Measurements from ENCODE around the gene IGLL1. TPM values are rescaled to one million over a fixed set of nuclear protein-coding genes. Genes with fewer than 3 reads are reported as not detected.

The IGLL1 gene
- polyA plus RNA-seq, 1 of the 3 experiments (the other 2 are of a cell fraction), result not detected

DNA sequence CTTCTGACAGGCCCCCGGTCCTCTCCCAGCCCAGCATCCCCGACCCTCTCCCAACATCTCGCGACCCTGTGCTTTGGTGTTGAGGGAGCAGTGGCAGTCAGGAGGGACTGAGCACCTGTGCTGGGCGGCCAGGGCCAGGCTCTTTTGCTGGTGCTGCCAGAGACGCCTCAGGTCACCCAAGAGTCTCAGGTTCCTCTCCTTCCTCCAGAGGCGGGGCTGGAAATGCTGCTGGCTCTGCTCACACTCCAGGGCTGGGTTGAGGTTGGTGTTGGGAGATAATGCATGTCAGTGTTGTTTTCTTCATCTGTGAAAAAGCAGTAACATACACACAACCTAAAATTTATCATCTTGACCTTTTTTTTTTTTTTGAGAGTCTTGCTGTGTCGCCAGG is 1.2 kb upstream of the IGLL1 start (continued):
- no peak for TF ChIP-seq IRF3 (IDR thresholded peaks at IDR 0.05; ENCODE audit: low read depth, low read length)
- no peak for TF ChIP-seq TAF1 (IDR thresholded peaks at IDR 0.05; ENCODE audit: borderline replicate concordance, low read depth, low read length)

- DNase-seq, result no peak
Observed at GRCh38 chr22:23580576-23581259, 628 bp upstream of the IGLL1 start.

More at GRCh38 chr22:23580576-23581259, 628 bp upstream of the IGLL1 start:
- Histone ChIP-seq H3K4me1 (ENCODE audit: control insufficient read depth in 1 of 2, insufficient read depth in 2 of 2, low read depth in 1 of 2, low read length in 1 of 2) (no peaks in the 10 kb centered on the region), H3K9ac (no peak overlapping the region), H2AFZ (ENCODE audit: low read depth) (no peak overlapping the region), H3K9me2 (no peaks in the 10 kb centered on the region), H3K79me2 (ENCODE audit: insufficient read depth) (no peaks in the 10 kb centered on the region), H3K27me3 (ENCODE audit: insufficient read depth) (0 out of 2 replicates have a peak, but pooled peaks cover 6% of the 10 kb centered on the region), H3K36me3 (replicated peaks in 1 of 2; ENCODE audit: control insufficient read depth in 1 of 2, insufficient read depth in 2 of 2, low read length in 1 of 2) (no peaks in the 10 kb centered on the region), H3K27ac (ENCODE audit: low read depth in 2 of 2, low read length in 1 of 2) (no peak overlapping the region), H3F3A (replicated peaks; ENCODE audit: insufficient read depth) (no peaks in the 10 kb centered on the region), H4K20me1 (ENCODE audit: insufficient read depth) (no peaks in the 10 kb centered on the region), H3K9me3 (no peaks in the 10 kb centered on the region), H3K4me2 (no peak overlapping the region), H3K4me3 (ENCODE audit: low read depth in 2 of 2, low read length in 1 of 2) (no peak overlapping the region)
- TF ChIP-seq TCF12 (IDR thresholded peaks at IDR 0.05) (no peak), USF2 (IDR thresholded peaks at IDR 0.05; ENCODE audit: borderline replicate concordance, low read depth, low read length) (no peak), TEAD4 (IDR thresholded peaks at IDR 0.05; ENCODE audit: borderline replicate concordance, insufficient read depth) (no peak), PBX3 (IDR thresholded peaks at IDR 0.05) (no peak), MXI1 (IDR thresholded peaks at IDR 0.05; ENCODE audit: low read depth, low read length) (no peak), ZBTB33 (IDR thresholded peaks at IDR 0.05; ENCODE audit: borderline replicate concordance, low read depth) (no peak), RCOR1 (IDR thresholded peaks at IDR 0.05; ENCODE audit: low read length) (no peak), FOXJ3 (CRISPR knock-in tag; IDR thresholded peaks at IDR 0.05) (no peak), NRF1 (IDR thresholded peaks at IDR 0.05; ENCODE audit: low read depth, low read length) (no peak), SMC3 (IDR thresholded peaks at IDR 0.05; ENCODE audit: low read depth, low read length) (no peak), TAF1 (IDR thresholded peaks at IDR 0.05; ENCODE audit: borderline replicate concordance, low read depth, low read length) (no peak), FOXM1 (IDR thresholded peaks at IDR 0.05; ENCODE audit: low read depth) (no peak)
- TF ChIP-seq, protein P1, sequence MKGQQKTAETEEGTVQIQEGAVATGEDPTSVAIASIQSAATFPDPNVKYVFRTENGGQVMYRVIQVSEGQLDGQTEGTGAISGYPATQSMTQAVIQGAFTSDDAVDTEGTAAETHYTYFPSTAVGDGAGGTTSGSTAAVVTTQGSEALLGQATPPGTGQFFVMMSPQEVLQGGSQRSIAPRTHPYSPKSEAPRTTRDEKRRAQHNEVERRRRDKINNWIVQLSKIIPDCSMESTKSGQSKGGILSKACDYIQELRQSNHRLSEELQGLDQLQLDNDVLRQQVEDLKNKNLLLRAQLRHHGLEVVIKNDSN (IDR thresholded peaks at IDR 0.05; ENCODE audit: borderline replicate concordance, low read depth), result no peak
- TF ChIP-seq, protein P2, sequence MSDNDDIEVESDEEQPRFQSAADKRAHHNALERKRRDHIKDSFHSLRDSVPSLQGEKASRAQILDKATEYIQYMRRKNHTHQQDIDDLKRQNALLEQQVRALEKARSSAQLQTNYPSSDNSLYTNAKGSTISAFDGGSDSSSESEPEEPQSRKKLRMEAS (IDR thresholded peaks at IDR 0.05; ENCODE audit: low read depth), result no peak
- TF ChIP-seq, protein P3, sequence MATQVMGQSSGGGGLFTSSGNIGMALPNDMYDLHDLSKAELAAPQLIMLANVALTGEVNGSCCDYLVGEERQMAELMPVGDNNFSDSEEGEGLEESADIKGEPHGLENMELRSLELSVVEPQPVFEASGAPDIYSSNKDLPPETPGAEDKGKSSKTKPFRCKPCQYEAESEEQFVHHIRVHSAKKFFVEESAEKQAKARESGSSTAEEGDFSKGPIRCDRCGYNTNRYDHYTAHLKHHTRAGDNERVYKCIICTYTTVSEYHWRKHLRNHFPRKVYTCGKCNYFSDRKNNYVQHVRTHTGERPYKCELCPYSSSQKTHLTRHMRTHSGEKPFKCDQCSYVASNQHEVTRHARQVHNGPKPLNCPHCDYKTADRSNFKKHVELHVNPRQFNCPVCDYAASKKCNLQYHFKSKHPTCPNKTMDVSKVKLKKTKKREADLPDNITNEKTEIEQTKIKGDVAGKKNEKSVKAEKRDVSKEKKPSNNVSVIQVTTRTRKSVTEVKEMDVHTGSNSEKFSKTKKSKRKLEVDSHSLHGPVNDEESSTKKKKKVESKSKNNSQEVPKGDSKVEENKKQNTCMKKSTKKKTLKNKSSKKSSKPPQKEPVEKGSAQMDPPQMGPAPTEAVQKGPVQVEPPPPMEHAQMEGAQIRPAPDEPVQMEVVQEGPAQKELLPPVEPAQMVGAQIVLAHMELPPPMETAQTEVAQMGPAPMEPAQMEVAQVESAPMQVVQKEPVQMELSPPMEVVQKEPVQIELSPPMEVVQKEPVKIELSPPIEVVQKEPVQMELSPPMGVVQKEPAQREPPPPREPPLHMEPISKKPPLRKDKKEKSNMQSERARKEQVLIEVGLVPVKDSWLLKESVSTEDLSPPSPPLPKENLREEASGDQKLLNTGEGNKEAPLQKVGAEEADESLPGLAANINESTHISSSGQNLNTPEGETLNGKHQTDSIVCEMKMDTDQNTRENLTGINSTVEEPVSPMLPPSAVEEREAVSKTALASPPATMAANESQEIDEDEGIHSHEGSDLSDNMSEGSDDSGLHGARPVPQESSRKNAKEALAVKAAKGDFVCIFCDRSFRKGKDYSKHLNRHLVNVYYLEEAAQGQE (IDR thresholded peaks at IDR 0.05; ENCODE audit: low read depth, low read length), result no peak
- ChIA-PET CTCF (interaction anchor here (0.8 to 6.2 kb wide), 4 partner anchors 9 to 195 kb away, joined by 3 to 38 read pairs (median 4); partner anchors contain the start of gene CHCHD10), POLR2A (no interaction called here)
- WGBS (ENCODE audit: low lambda C conversion rate), result 71% methylated on average over 8 of the region's 11 CpGs

Measured in SK-N-SH (cell line).